GM23248 (cell line): Measurements from ENCODE around the gene AGA.

ENCODE experiments used
- EZH2 ChIP-seq: fragments of 200-600 bp; sonication (generic); IDR thresholded peaks from 2 replicates; pipeline ENCODE4 v1.6.1; 2018; ENCODE audit warnings: antibody characterized with exemption, mild to moderate bottlenecking; ENCODE audit not compliant: insufficient read depth, poor library complexity, severe bottlenecking
- EZH2phosphoT487 ChIP-seq: fragments of 200-600 bp; sonication (generic); IDR thresholded peaks from 2 replicates; pipeline ENCODE4 v1.6.1; 2018; ENCODE audit warnings: antibody characterized with exemption, moderate library complexity, mild to moderate bottlenecking, low read depth; ENCODE audit not compliant: insufficient read depth

DNA sequence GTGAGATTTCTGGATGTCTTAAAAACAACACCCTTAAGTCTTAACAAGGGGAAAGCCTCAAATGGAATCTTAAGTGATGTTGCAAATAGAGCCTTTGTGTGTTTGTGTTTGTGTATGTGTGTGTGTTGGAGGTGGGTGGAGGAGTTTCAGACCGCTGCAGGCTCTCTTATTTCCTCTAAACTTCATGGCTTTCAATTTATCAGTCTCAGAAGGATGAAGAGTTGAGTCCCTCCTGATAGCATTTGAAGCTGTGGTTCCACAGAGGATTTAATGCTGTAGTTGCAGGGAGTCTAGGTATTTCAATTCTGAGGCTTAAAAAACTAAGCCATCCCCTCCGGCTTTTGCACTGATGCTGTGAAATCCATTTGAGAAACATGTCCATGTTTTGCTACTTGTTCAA is 4.3 kb upstream of the AGA start:
- TF ChIP-seq EZH2phosphoT487 (no peak), EZH2 (no peak)
